LNCaP clone FGC (cell line): ENCODE measurements around the gene DUSP7.

ENCODE experiments used
- DNase-seq: peaks from one replicate; pipeline ENCODE4 v3.0.0-alpha.2; 2011; ENCODE audit warnings: low read depth
- H3K4me3 ChIP-seq: 2 replicates; pipeline ENCODE4 v1.5.1; 2011; ENCODE audit warnings: mild to moderate bottlenecking, low read depth, low read length, control low read depth
- CTCF ChIP-seq: IDR thresholded peaks from 2 replicates; pipeline ENCODE4 v1.5.1; 2012; ENCODE audit warnings: mild to moderate bottlenecking; ENCODE audit not compliant: control insufficient read depth, insufficient read depth; ENCODE audit errors: extremely low read depth

DUSP7 gene

DNA sequence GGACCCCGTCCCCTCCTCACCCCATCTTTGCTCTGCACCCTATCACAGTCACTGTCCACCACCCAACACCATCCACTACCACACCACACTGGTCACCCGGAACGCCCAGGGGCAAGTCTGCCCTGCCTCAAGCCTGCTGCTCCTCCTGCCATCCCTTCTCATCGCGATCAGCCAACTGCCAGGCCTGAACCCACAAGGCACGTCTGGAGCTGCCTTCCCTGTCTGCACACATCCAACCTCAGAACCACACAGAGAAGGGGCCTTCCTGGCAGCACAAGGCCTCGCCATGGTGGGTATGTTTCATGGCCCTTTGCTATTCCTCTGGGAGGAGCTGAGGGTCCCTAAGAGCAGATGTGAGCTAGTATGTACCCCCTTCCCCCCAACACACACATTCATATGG lies 3.4 kb upstream of the DUSP7 start:
- TF ChIP-seq CTCF = no peak
- no peak overlapping the region for H3K4me3 ChIP-seq
- no peak for DNase-seq

DNA sequence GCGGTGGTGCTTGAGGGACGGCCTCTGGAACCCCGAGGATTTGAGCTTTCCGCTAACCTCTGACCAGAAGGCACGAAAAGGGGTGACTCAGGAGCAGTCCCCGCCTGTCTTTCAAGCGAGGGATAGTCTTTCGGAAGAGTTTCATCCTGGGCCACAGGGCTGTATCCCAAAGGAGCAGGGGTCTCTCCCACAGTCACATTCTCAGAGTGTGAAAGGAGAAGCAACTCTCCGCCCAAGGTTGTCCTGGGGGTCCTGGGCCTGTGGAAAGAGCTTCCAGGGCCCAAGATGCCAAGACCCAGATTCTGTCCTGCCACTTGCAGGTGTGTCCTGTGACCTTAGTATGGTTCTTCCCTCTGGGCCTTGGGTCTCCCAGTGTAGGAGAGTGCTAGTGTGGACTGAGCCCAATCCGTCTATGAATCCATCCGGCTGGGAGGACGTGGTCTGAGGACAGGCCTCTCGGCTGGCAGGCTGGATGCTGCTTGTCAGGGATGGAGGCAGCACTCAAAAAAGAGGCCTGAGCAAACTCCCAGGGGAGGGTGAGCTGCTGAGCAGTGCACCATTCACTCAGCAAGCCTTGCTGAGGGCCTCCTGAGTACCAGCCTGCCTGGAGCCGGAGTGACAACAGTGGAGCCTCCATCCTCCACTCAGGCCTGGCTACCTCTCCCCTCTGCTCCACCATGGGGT lies 1.6 kb upstream of the DUSP7 start:
- peak overlapping the region; percentile 49 for H3K4me3 ChIP-seq
- DNase-seq = no peak
- no peak for TF ChIP-seq CTCF

DNA sequence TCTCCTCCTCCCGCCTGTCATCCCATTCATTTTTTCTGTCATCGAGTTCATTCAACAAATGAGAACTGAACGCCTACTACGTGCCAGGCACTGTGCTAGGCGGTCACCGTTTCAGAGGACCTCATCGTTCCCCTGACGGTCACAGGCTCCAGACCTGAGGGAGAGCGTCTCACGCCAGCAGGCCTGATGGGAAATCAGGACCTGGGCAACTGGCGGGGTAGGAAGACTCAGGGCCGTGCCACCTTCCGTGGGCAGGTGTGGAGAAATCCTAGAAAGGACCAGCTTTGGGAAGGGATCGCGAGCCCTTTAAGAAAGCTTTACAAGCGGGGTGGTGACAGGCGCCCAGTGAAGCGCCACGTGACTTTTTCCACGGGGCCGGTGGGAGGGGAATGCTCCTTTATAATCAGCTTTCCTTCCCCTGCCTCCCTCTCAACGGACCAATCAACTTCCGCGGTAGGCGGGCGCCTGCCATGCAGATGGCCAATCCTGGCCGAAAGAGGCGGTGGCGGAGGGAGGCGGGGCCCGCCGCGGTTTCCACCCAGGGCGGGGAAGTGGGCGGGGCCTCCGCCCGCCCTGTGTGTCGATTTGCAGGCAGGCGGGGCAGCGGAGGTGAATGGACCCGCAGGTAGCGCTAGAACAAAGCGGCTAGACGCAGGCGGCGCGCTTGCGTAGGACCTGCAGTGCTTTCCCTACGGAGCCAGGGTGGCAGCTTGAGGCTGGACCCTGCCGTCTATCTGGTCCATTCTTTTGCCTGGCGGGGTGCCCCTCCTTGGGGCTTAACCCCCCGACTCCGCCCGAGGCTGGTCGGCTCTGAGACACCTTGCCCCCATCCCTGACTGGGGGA lies 819 bp upstream of the DUSP7 start:
- DNase-seq = peak; percentile 97

GRCh38 chr3:52055537-52056351 lies 627 bp downstream of the DUSP7 start:
- DNase-seq = peak; percentile 27
- peak; percentile 35 for TF ChIP-seq CTCF

More for the DNA sequence above, 819 bp upstream of the DUSP7 start:
- TF ChIP-seq CTCF = peak; percentile 22
- peak overlapping the region; percentile 73 for H3K4me3 ChIP-seq

GRCh38 chr3:52054661-52055511 lies 1.5 kb downstream of the DUSP7 start:
- DNase-seq = no peak

More at GRCh38 chr3:52055537-52056351, 627 bp downstream of the DUSP7 start:
- peak overlapping the region; percentile 95 for H3K4me3 ChIP-seq

More at GRCh38 chr3:52054661-52055511, 1.5 kb downstream of the DUSP7 start:
- peak overlapping the region; percentile 95 for H3K4me3 ChIP-seq
- TF ChIP-seq CTCF = peak; percentile 39
